H1 (cell line): ENCODE measurements around the gene SEC23IP. TPM values are rescaled to one million over a fixed set of nuclear protein-coding genes. Genes with fewer than 3 reads are reported as not detected.

Experiments used
- CTCF ChIA-PET: fragments of 300-600 bp; sonication (Branson Sonifier 250); formaldehyde crosslinking; loops from one replicate; lab custom pipeline; 2021; ENCODE audit not compliant: partially characterized antibody; lab: Charles Lee
- POLR2A ChIA-PET: fragments of 300-600 bp; sonication (Branson Sonifier 250); formaldehyde crosslinking; loops from one replicate; lab custom pipeline; 2021; ENCODE audit warnings: inconsistent platforms; ENCODE audit not compliant: partially characterized antibody; lab: Charles Lee
- DNase-seq, 2 experiments: peaks; one replicate each; pipeline versions ENCODE4 v3.0.0 to v3.0.0-alpha.2; 2010 to 2022; ENCODE audit warnings: low spot score in 2 of 2, low read depth in 1 of 2, mixed read lengths in 1 of 2
- FAIRE-seq: peaks from 2 replicates; lab custom pipeline; 2011; peaks lifted over from hg19 to GRCh38; lab: Jason Lieb, UNC
- H2AFZ ChIP-seq: 2 replicates; pipeline ENCODE4 v1.8.1; 2012; ENCODE audit warnings: low read length, inconsistent platforms
- H2AK5ac ChIP-seq: 2 replicates; pipeline ENCODE4 v1.6.1; 2013; ENCODE audit warnings: low read depth, low read length
- H2BK120ac ChIP-seq: replicated peaks from 2 replicates; pipeline ENCODE3; 2013; ENCODE audit warnings: low read depth, low read length, inconsistent platforms
- H2BK12ac ChIP-seq: 2 replicates; pipeline ENCODE4 v1.6.1; 2013; ENCODE audit warnings: low read depth, low read length
- H2BK15ac ChIP-seq: 2 replicates; pipeline ENCODE4 v1.6.1; 2013; ENCODE audit warnings: low read length
- H2BK20ac ChIP-seq: 2 replicates; pipeline ENCODE4 v1.6.1; 2013; ENCODE audit warnings: low read length
- H2BK5ac ChIP-seq: 2 replicates; pipeline ENCODE4 v1.6.1; 2013; ENCODE audit warnings: low read depth, low read length
- H3K14ac ChIP-seq: 2 replicates; pipeline ENCODE4 v1.6.1; 2013; ENCODE audit warnings: inconsistent platforms; ENCODE audit not compliant: insufficient read length
- H3K18ac ChIP-seq: 2 replicates; pipeline ENCODE4 v1.6.1; 2013; ENCODE audit warnings: low read length; ENCODE audit errors: extremely low read depth
- H3K23ac ChIP-seq: 2 replicates; pipeline ENCODE4 v1.6.1; 2013; ENCODE audit warnings: inconsistent platforms; ENCODE audit not compliant: insufficient read length
- H3K23me2 ChIP-seq: 2 replicates; pipeline ENCODE4 v1.6.1; 2013; ENCODE audit warnings: low read depth, low read length
- H3K27ac ChIP-seq: 2 replicates; pipeline ENCODE4 v1.6.1; 2011; ENCODE audit warnings: low read depth, low read length, inconsistent platforms
- H3K27me3 ChIP-seq, 4 experiments: replicated peaks in 1 of 4; 1 replicate in 1 of 4; 2 replicates in 3 of 4; pipeline versions ENCODE4 v1.6.1 to v1.8.1; 2011 to 2013; ENCODE audit warnings: low read length in 3 of 4, mild to moderate bottlenecking in 3 of 4, inconsistent platforms in 2 of 4, mixed read lengths in 2 of 4, moderate library complexity in 1 of 4; ENCODE audit not compliant: control insufficient read depth in 3 of 4, insufficient read depth in 3 of 4; ENCODE audit errors: extremely low read depth in 1 of 4
- H3K36me3 ChIP-seq, 4 experiments: 2 replicates each; pipeline versions ENCODE4 v1.6.1 to v1.8.1; 2011 to 2013; ENCODE audit warnings: mild to moderate bottlenecking in 4 of 4, low read length in 3 of 4, moderate library complexity in 2 of 4, control low read depth in 1 of 4, inconsistent platforms in 1 of 4; ENCODE audit not compliant: insufficient read depth in 4 of 4, control insufficient read depth in 2 of 4
- H3K4ac ChIP-seq: replicated peaks from 2 replicates; pipeline ENCODE3; 2013; ENCODE audit warnings: low read length, low read depth, mixed read lengths, inconsistent platforms; ENCODE audit not compliant: insufficient read length
- H3K4me1 ChIP-seq, 4 experiments: replicated peaks in 1 of 4; 1 replicate in 1 of 4; 2 replicates in 3 of 4; pipeline versions ENCODE4 v1.6.1 to v1.8.1; 2011 to 2013; ENCODE audit warnings: low read length in 3 of 4, inconsistent platforms in 2 of 4, mixed read lengths in 1 of 4; ENCODE audit not compliant: insufficient read depth in 4 of 4, control insufficient read depth in 3 of 4
- H3K4me2 ChIP-seq, 2 experiments: 2 replicates each; pipeline versions ENCODE4 v1.6.1 to v1.8.1; 2011 to 2013; ENCODE audit warnings: low read depth in 2 of 2, low read length in 2 of 2, control low read depth in 1 of 2, inconsistent platforms in 1 of 2, mild to moderate bottlenecking in 1 of 2; ENCODE audit not compliant: insufficient read depth in 1 of 2
- H3K4me3 ChIP-seq, 4 experiments: fragments of 200-600, 300-600 bp in 1 of 4; sonication (generic), shearing (Covaris generic), sonication (Bioruptor Twin) in 1 of 4; 2 replicates each; pipeline versions ENCODE4 v1.5.1 to v1.8.1; 2011 to 2016; ENCODE audit warnings: low read length in 4 of 4, low read depth in 3 of 4, control low read depth in 2 of 4, inconsistent platforms in 2 of 4, mild to moderate bottlenecking in 2 of 4, mixed read lengths in 1 of 4, moderate library complexity in 1 of 4; ENCODE audit not compliant: insufficient read depth in 2 of 4; ENCODE audit errors: extremely low read depth in 1 of 4
- H3K56ac ChIP-seq: replicated peaks from 2 replicates; pipeline ENCODE3; 2013; ENCODE audit warnings: low read depth, mild to moderate bottlenecking, mixed read lengths, low read length, inconsistent platforms; ENCODE audit not compliant: insufficient read length
- H3K79me1 ChIP-seq: 2 replicates; pipeline ENCODE4 v1.6.1; 2013; ENCODE audit warnings: low read depth, low read length, control low read depth
- H3K79me2 ChIP-seq, 2 experiments: 2 replicates each; pipeline versions ENCODE4 v1.6.1 to v1.8.1; 2012 to 2013; ENCODE audit warnings: low read length in 2 of 2, mild to moderate bottlenecking in 2 of 2, inconsistent platforms in 1 of 2; ENCODE audit not compliant: insufficient read depth in 2 of 2, control insufficient read depth in 1 of 2
- H3K9ac ChIP-seq, 4 experiments: replicated peaks in 1 of 4; 1 replicate in 1 of 4; 2 replicates in 3 of 4; pipeline versions ENCODE4 v1.6.1 to v1.8.1; 2011 to 2013; ENCODE audit warnings: low read depth in 3 of 4, low read length in 3 of 4, control low read depth in 2 of 4, mild to moderate bottlenecking in 2 of 4, moderate library complexity in 2 of 4, inconsistent platforms in 1 of 4; ENCODE audit errors: extremely low read depth in 1 of 4
- H3K9me3 ChIP-seq, 2 experiments: 2 replicates each; pipeline versions ENCODE4 v1.6.1 to v1.8.1; 2012 to 2013; ENCODE audit warnings: mild to moderate bottlenecking in 2 of 2, moderate library complexity in 2 of 2, control low read depth in 1 of 2, inconsistent platforms in 1 of 2, low read depth in 1 of 2, low read length in 1 of 2, mixed read lengths in 1 of 2; ENCODE audit not compliant: insufficient read depth in 2 of 2
- H4K20me1 ChIP-seq, 2 experiments: replicated peaks in 1 of 2; 2 replicates each; pipeline versions ENCODE3 to v1.8.1; 2011 to 2013; ENCODE audit warnings: inconsistent platforms in 2 of 2, low read length in 2 of 2, mild to moderate bottlenecking in 1 of 2; ENCODE audit not compliant: insufficient read depth in 2 of 2, control insufficient read depth in 1 of 2
- H4K5ac ChIP-seq: 2 replicates; pipeline ENCODE4 v1.6.1; 2013; ENCODE audit warnings: low read length, low read depth, mixed read lengths, inconsistent platforms; ENCODE audit not compliant: insufficient read length
- H4K8ac ChIP-seq: 2 replicates; pipeline ENCODE4 v1.8.0; 2013; ENCODE audit warnings: mild to moderate bottlenecking, moderate library complexity, low read length, inconsistent platforms; ENCODE audit not compliant: insufficient read depth; ENCODE audit errors: extremely low read depth
- H4K91ac ChIP-seq: replicated peaks from 2 replicates; pipeline ENCODE3; 2013; ENCODE audit warnings: low read length, mixed read lengths, inconsistent platforms; ENCODE audit not compliant: insufficient read length
- ASH2L ChIP-seq: fragments of 200-600, 300-600 bp; sonication (generic); IDR thresholded peaks from one replicate; pipeline ENCODE4 v1.7.1; 2017; ENCODE audit warnings: low read length
- BCL11A ChIP-seq, 2 experiments: IDR thresholded peaks; one replicate each; pipeline ENCODE4 v1.6.1; 2011; ENCODE audit warnings: low read depth in 2 of 2, low read length in 2 of 2, mild to moderate bottlenecking in 2 of 2
- CHD2 ChIP-seq: IDR thresholded peaks from 2 replicates; pipeline ENCODE4 v1.6.1; 2012; ENCODE audit warnings: low read length, improper control_type of control experiment
- EZH2 ChIP-seq: fragments of 200-600 bp; sonication (generic); IDR thresholded peaks from 2 replicates; pipeline ENCODE4 v1.7.1; 2012; ENCODE audit warnings: low read depth, mild to moderate bottlenecking, moderate library complexity, low read length, inconsistent platforms; ENCODE audit not compliant: severe bottlenecking
- GABPA ChIP-seq: IDR thresholded peaks from 2 replicates; pipeline ENCODE4 v1.6.1; 2011; ENCODE audit warnings: mild to moderate bottlenecking, low read length, moderate library complexity, borderline replicate concordance; ENCODE audit not compliant: insufficient read depth
- GTF2F1 ChIP-seq: IDR thresholded peaks from 2 replicates; pipeline ENCODE4 v1.6.1; 2012; ENCODE audit warnings: low read depth, low read length, improper control_type of control experiment, borderline replicate concordance
- MAFK ChIP-seq: IDR thresholded peaks from 2 replicates; pipeline ENCODE4 v1.6.1; 2012; ENCODE audit warnings: low read depth, mild to moderate bottlenecking, improper control_type of control experiment, low read length
- PHF8 ChIP-seq: fragments of 200-600 bp; sonication (generic); conservative IDR thresholded peaks from 2 replicates; pipeline ENCODE4 v1.7.1; 2012; ENCODE audit warnings: low read depth, mild to moderate bottlenecking, inconsistent platforms, low read length, moderate library complexity
- POLR2A ChIP-seq, 2 experiments: IDR thresholded peaks; 1 replicate in 1 of 2; 2 replicates in 1 of 2; pipeline ENCODE4 v1.6.1; 2011; ENCODE audit warnings: low read depth in 2 of 2, low read length in 2 of 2, mild to moderate bottlenecking in 2 of 2; ENCODE audit errors: control extremely low read depth in 1 of 2
- RXRA ChIP-seq: IDR thresholded peaks from 2 replicates; pipeline ENCODE4 v1.6.1; 2011; ENCODE audit warnings: low read depth, mild to moderate bottlenecking, low read length, moderate library complexity; ENCODE audit not compliant: insufficient read depth
- TAF7 ChIP-seq: optimal IDR thresholded peaks from 2 replicates; pipeline ENCODE3; 2011; ENCODE audit warnings: low read depth, mild to moderate bottlenecking, inconsistent platforms, low read length, moderate library complexity, borderline replicate concordance
- WGBS, 2 experiments: shearing (Covaris generic) in 1 of 2; methylation state at CpG; one replicate each; pipeline versions ENCODE4 v1.1.6 to v1.1.7; 2013 to 2015; ENCODE audit warnings: low lambda C conversion rate in 2 of 2, mixed read lengths in 2 of 2, inconsistent platforms in 1 of 2, low coverage in 1 of 2, missing lambda C conversion rate in 1 of 2; ENCODE audit not compliant: insufficient replicate concordance in 2 of 2, insufficient coverage in 1 of 2, insufficient read length in 1 of 2; ENCODE audit errors: extremely low coverage in 1 of 2, missing lambda C conversion rate in 1 of 2; 5-methylcytosine and 5-hydroxymethylcytosine counted together
- polyA plus RNA-seq, 7 experiments: library from polyadenylated mRNA; depleted of rRNA in 3 of 7; stranded (reverse) in 5 of 7; unstranded in 2 of 7; fragments of >200 nt in 5 of 7; fragments of 200-250 nt in 2 of 7; gene quantifications; 1 replicate in 5 of 7; 2 replicates in 1 of 7; 4 replicates in 1 of 7; pipeline versions ENCODE4 v1.2.1 to v1.2.3, GENCODE V29; 2011 to 2013; ENCODE audit warnings: missing spikeins in 2 of 7, mixed read lengths in 2 of 7
- total RNA-seq: library from RNA; stranded (reverse); fragmentation: NEBNext Ultra II Directional; extraction: Animal tissue kit (Norgen Biotek cat#: 25700); gene quantifications from 2 replicates; pipeline ENCODE4 v1.2.1, GENCODE V29; 2021
- TF ChIP-seq, protein P1 (sequence below), 3 experiments: IDR thresholded peaks; 1 replicate in 2 of 3; 2 replicates in 1 of 3; pipeline versions ENCODE4 v1.5.1 to v1.6.1; 2011; ENCODE audit warnings: low read length in 3 of 3, mild to moderate bottlenecking in 3 of 3, inconsistent platforms in 2 of 3, low read depth in 1 of 3, moderate library complexity in 1 of 3; ENCODE audit not compliant: insufficient read depth in 1 of 3; ENCODE audit errors: control extremely low read depth in 1 of 3

Gene SEC23IP
- total and polyA plus RNA-seq, 2 of the 8 experiments (the other 6 are each of a cell fraction or from before 2014, with no cell fraction given), result 29.0 to 105 TPM

DNA sequence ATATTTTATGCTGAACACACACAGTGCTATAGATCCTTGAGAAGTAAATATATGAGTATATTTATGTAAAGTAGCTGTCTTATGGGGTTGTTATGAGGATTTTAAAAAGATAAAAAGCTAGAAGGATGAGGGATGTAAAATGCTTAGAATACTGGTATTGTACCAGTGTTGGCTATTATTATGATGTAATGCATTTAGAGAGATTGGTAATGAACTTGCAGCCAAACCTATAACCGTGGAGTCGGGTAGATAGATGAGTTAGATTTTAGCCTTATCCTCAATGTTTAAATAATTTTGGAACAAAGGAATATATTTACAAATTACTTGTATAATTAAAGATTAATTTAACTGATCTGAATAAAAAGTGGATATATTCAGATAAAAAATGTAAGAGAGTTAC, 99.3 kb downstream of the SEC23IP start:
- Histone ChIP-seq H3K27ac (no peak overlapping the region), H3K9ac (no peak overlapping the region), H3K23me2 (no peaks in the 10 kb centered on the region), H2BK15ac (no peak overlapping the region), H4K91ac (no peak overlapping the region), H3K9me3 (no peaks in the 10 kb centered on the region), H2AFZ (no peak overlapping the region), H3K56ac (no peak overlapping the region), H4K5ac (no peak overlapping the region), H3K4me2 (no peak overlapping the region), H3K23ac (no peak overlapping the region), H2AK5ac (no peak overlapping the region), H3K18ac (no peak overlapping the region), H3K79me1 (no peaks in the 10 kb centered on the region), H3K79me2 (no peaks in the 10 kb centered on the region), H4K20me1 (no peaks in the 10 kb centered on the region), H2BK12ac (no peak overlapping the region), H2BK120ac (no peak overlapping the region), H3K4me1 (no peaks in the 10 kb centered on the region), H3K14ac (no peak overlapping the region), H2BK20ac (no peak overlapping the region), H4K8ac (no peak overlapping the region), H3K27me3 (no peaks in the 10 kb centered on the region), H3K4ac (no peak overlapping the region), H2BK5ac (no peak overlapping the region), H3K4me3 (no peak overlapping the region), H3K36me3 (no peaks in the 10 kb centered on the region)
- ChIA-PET POLR2A (interaction anchor here (1.3 kb wide), 1 partner anchor 23 kb away, joined by 3 read pairs; no protein-coding TSS in a partner anchor), CTCF (interaction anchor here (0.6 kb wide), 2 partner anchors 346 to 1935 kb away, joined by 3 read pairs; no protein-coding TSS in a partner anchor)
- WGBS, 2 experiments, result 88% methylated on average over 2 of the region's 2 CpGs; no CpG with 5 or more reads in 1 of the 2 experiments
- no peak for FAIRE-seq
- DNase-seq, result no peak
- TF ChIP-seq GTF2F1, result no peak
- TF ChIP-seq RXRA, result no peak
- TF ChIP-seq MAFK, result no peak
- no peak for TF ChIP-seq TAF7
- TF ChIP-seq GABPA, result no peak
- no peak for TF ChIP-seq CHD2
- no peak for TF ChIP-seq ASH2L
- TF ChIP-seq PHF8, result no peak
- no peak for TF ChIP-seq BCL11A (IDR thresholded peaks at IDR 0.05; ENCODE audit: low read depth in 2 of 2, low read length in 2 of 2)
- TF ChIP-seq, protein P1, sequence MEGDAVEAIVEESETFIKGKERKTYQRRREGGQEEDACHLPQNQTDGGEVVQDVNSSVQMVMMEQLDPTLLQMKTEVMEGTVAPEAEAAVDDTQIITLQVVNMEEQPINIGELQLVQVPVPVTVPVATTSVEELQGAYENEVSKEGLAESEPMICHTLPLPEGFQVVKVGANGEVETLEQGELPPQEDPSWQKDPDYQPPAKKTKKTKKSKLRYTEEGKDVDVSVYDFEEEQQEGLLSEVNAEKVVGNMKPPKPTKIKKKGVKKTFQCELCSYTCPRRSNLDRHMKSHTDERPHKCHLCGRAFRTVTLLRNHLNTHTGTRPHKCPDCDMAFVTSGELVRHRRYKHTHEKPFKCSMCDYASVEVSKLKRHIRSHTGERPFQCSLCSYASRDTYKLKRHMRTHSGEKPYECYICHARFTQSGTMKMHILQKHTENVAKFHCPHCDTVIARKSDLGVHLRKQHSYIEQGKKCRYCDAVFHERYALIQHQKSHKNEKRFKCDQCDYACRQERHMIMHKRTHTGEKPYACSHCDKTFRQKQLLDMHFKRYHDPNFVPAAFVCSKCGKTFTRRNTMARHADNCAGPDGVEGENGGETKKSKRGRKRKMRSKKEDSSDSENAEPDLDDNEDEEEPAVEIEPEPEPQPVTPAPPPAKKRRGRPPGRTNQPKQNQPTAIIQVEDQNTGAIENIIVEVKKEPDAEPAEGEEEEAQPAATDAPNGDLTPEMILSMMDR (IDR thresholded peaks at IDR 0.05; ENCODE audit: control extremely low read depth in 1 of 3, insufficient read depth in 1 of 3, low read depth in 1 of 3, low read length in 3 of 3), result no peak
- no peak for TF ChIP-seq EZH2
- TF ChIP-seq POLR2A (IDR thresholded peaks at IDR 0.05; ENCODE audit: control extremely low read depth in 1 of 2, low read depth in 2 of 2, low read length in 2 of 2), result no peak
